Suprapubic skin (tissue), 4 donors: Measurements from ENCODE around the gene SEMA3C.

ENCODE experiments used
- EP300 ChIP-seq: sonication (generic); formaldehyde crosslinking; IDR thresholded peaks from one replicate; pipeline ENCODE4 v1.6.1; 2017; ENCODE audit warnings: antibody characterized with exemption
- POLR2A ChIP-seq, 2 donors: fragments of 450-650 bp; IDR thresholded peaks; one replicate each; pipeline ENCODE4 v1.6.1; 2017; ENCODE audit warnings: antibody characterized with exemption in 2 of 2, mild to moderate bottlenecking in 2 of 2, moderate library complexity in 2 of 2
- POLR2AphosphoS5 ChIP-seq, 3 donors: sonication (generic); formaldehyde crosslinking; IDR thresholded peaks; one replicate each; pipeline ENCODE4 v1.6.1; 2017; ENCODE audit warnings: antibody characterized with exemption in 3 of 3
- TF ChIP-seq, protein P1 (sequence below), 2 donors: fragments of 200-600 bp in 1 of 2; fragments of 450-650 bp in 1 of 2; sonication (generic) in 1 of 2; IDR thresholded peaks; one replicate each; pipeline ENCODE4 v1.5.1; 2016 to 2019; ENCODE audit warnings: antibody characterized with exemption in 2 of 2, mild to moderate bottlenecking in 1 of 2, moderate library complexity in 1 of 2

DNA sequence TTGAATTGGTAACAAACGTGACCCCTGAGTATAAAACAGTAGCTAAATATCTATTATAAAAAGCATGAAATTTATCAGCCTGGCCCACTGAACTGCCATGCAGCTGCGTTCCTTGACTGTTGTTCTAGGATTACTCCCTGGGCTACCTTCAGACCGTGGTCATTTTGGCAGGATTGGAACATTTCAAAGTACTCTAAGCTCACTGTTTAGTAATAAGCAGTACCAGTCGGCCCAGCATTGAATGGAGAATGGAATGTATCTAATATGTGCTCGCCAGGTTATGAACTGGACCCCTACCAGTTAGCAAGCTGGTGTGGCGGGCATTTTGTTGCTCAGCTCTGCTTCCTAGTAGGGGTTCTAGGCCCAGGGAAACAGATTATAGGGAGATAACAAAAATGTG, 112.2 kb downstream of the SEMA3C start:
- no peak for TF ChIP-seq POLR2A (IDR thresholded peaks at IDR 0.05)
- TF ChIP-seq, protein P1, sequence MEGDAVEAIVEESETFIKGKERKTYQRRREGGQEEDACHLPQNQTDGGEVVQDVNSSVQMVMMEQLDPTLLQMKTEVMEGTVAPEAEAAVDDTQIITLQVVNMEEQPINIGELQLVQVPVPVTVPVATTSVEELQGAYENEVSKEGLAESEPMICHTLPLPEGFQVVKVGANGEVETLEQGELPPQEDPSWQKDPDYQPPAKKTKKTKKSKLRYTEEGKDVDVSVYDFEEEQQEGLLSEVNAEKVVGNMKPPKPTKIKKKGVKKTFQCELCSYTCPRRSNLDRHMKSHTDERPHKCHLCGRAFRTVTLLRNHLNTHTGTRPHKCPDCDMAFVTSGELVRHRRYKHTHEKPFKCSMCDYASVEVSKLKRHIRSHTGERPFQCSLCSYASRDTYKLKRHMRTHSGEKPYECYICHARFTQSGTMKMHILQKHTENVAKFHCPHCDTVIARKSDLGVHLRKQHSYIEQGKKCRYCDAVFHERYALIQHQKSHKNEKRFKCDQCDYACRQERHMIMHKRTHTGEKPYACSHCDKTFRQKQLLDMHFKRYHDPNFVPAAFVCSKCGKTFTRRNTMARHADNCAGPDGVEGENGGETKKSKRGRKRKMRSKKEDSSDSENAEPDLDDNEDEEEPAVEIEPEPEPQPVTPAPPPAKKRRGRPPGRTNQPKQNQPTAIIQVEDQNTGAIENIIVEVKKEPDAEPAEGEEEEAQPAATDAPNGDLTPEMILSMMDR (IDR thresholded peaks at IDR 0.05), result no peak
- no peak for TF ChIP-seq POLR2AphosphoS5 (IDR thresholded peaks at IDR 0.05)
- no peak for TF ChIP-seq EP300
